Stimulated activated CD4-positive, alpha-beta T cell treated with anti-CD3 and anti-CD28 coated beads, Interleukin-2, amount 100 ng/mL, for 4 hours (primary cell): ENCODE measurements around the gene VEZT.
"Not testable (repeated sequence)": the region's sequence is repeated elsewhere in the genome, so short reads cannot be mapped to it uniquely, and the experiment has no call there.

Source experiments
- DNase-seq: peaks from one replicate; pipeline ENCODE4 v3.0.0-alpha.2; 2020; ENCODE audit warnings: low read depth

VEZT gene

GRCh38 chr12:95257541-95257940 is 39.9 kb downstream of the VEZT start:
- no peak for DNase-seq

- no peak for DNase-seq
Measured at GRCh38 chr12:95258151-95258550, 40.5 kb downstream of the VEZT start.

- DNase-seq = no peak
Measured at GRCh38 chr12:95258803-95259202, 41.2 kb downstream of the VEZT start.

GRCh38 chr12:95259368-95259767 is 41.8 kb downstream of the VEZT start:
- DNase-seq = no peak

- no peak for DNase-seq
Measured at GRCh38 chr12:95261109-95261508, 43.5 kb downstream of the VEZT start.

- no peak for DNase-seq
Measured at GRCh38 chr12:95262808-95263207, 45.2 kb downstream of the VEZT start.

DNA sequence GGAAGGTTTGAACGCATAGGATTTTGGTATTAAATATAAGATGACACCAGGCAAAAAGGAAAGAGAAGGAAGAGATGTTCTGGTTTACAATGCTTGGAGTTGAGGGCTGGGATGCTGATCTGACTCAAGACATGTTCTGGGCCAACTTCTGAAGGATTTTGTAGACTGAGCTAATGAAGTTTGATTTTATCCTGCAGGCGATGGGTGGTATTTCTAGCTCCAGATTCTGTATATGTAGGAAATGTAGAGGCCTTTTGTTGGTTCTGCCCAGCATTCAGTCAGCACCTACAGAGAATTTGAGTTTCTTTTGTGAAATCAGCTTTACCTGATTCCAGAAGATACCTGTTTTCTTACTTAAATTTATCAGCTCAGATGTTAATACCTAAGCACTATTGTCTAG is 48.2 kb downstream of the VEZT start:
- no peak for DNase-seq

DNA sequence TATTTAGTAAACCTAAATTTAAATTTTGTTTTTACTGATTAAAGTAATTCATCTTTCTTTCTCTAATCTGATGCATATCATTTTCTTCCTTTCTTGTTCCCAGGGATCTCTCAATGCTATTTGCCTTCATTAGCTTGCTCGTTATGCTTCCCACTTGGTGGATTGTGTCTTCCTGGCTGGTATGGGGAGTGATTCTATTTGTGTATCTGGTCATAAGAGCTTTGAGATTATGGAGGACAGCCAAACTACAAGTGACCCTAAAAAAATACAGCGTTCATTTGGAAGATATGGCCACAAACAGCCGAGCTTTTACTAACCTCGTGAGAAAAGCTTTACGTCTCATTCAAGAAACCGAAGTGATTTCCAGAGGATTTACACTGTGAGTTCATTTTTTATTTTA is 48.6 kb downstream of the VEZT start:
- DNase-seq = no peak

DNA sequence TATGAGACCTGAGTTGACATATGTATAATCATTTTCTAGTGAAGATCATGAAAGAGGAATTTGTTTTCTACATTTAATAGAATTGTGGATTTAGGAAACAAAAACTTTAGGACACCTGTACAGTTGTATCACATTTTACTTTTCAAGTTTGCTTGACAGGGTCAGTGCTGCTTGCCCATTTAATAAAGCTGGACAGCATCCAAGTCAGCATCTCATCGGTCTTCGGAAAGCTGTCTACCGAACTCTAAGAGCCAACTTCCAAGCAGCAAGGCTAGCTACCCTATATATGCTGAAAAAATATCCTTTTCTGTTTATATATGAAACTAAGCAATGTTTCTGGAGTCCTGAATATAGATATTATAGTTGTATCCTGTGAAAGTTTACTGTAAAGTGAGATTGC is 52.3 kb downstream of the VEZT start:
- no peak for DNase-seq

- no peak for DNase-seq
Measured at GRCh38 chr12:95271465-95271864, 53.9 kb downstream of the VEZT start.

GRCh38 chr12:95277139-95277538 is 59.5 kb downstream of the VEZT start:
- no peak for DNase-seq

DNA sequence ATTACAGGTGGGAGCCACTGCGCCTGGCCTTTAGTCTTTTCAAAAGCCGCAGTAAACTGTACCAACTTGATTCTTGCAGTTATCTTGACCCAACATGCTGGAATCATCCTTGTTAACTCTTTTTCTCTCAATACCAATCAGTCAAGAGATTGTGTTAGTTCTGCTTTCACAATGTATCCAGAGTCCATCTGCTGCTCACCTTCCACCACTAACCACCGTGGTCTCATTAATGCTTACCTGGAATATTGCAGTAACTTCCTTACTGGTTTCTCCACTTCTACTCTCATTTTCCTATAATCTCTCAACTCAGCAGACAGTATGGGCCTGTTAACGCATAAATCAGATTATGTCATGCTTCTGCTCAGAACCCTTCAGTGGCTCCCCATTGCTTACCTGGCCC is 62.2 kb downstream of the VEZT start:
- DNase-seq = no peak

- no peak for DNase-seq
Measured at GRCh38 chr12:95282266-95282665, 64.7 kb downstream of the VEZT start.

- DNase-seq = no peak
Measured at GRCh38 chr12:95283371-95283770, 65.8 kb downstream of the VEZT start.

GRCh38 chr12:95286713-95287112 is 69.1 kb downstream of the VEZT start:
- no peak for DNase-seq

DNA sequence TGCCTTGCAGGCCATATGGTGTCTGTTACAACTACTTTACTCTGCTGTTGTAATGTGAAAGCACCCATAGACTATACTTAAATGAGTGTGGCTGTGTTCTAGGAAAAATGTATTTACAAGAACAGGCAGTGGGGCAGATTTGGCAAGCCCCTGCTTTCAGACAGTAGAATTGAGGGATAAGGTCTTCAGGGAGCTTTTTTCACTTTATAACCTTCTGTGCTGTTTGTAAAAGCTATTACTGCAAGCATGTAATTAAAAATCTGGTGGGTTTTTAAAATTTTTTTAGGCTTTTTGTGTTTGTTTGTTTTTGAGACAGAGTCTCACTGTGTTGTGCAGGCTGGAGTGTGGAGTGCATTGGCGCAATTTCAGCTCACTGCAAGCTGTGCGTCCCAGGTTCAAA is 73.9 kb downstream of the VEZT start:
- no peak for DNase-seq

DNA sequence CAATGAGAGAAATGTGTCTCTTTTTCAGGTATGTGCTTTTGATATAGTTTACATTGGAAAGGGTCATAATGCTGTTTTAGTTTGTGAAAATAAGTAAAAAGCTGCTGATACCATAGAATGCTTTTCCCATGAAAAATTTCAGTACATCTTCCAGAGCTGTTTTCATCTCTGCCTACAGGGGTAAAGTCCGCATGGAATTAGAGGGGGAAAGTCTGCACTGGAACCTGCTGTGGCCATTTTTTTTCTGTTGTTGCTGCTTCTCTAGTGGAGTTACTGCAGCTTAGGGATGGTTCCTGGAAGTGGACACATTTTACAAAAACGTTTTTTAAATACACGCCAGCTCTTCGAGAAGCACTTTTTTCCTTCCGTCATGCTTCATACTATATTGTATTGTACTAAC is 81.3 kb downstream of the VEZT start:
- no peak for DNase-seq

- no peak for DNase-seq
Measured at GRCh38 chr12:95300286-95300685, 82.7 kb downstream of the VEZT start.

GRCh38 chr12:95303476-95303875 is 85.9 kb downstream of the VEZT start:
- no peak for DNase-seq

- no peak for DNase-seq
Measured at GRCh38 chr12:95304673-95305198, 87.1 kb downstream of the VEZT start.

DNA sequence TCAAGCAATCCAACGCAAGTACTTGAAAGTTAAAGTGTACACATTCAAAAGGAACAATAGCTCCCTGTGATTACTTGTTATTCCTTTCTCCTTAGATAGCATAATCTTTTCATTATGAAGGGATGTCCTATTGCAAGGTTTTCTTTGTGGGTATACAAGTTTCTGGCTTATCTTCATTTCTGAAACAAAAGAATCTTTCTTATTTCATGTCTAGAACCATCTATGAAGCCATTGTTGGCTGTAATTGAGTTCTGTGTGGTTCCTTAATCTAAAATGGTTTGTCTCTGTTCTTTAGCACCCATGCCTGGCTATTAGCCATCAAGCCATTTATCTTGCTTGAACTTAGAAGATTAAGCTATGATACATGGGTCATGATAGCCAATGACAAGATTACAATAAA is 95.0 kb downstream of the VEZT start:
- no peak for DNase-seq

DNA sequence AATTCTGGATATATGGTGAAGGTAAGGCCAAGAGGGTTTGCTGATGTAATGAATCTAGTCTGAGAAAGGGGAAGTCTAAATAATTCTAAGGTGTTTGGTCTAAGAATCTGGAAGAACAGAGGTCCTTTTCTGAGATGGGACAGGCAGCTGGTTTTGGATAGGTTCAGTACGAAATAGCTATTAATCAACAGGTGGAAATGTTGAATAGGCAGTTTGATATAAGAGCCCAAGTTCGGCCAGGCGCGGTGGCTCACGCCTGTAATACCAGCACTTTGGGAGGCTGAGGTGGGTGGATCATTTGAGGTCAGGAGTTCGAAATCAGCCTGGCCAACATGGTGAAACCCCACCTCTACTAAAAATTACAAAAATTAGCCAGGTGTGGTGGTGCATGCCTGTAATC is 97.1 kb downstream of the VEZT start:
- DNase-seq = not testable (repeated sequence)

DNA sequence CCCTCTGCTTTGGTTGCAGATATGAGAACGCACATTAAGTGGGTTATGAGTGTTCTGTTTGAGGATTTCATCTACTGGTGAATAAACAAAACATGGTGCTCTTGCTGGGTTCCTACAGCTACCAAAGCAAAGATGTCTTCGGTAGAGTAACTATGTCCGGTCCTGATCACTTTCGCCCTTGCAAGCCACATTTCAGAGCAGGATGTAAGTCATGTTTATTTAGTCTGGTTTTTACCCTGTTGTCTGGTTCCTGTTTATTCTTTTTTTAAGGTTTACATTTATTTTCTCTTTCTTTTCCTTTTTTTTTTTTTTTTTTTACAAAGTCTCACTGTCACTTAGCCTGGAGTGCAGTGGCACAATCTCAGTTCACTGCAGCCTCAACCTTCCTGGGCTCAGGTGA is 99.2 kb downstream of the VEZT start:
- DNase-seq = no peak

DNA sequence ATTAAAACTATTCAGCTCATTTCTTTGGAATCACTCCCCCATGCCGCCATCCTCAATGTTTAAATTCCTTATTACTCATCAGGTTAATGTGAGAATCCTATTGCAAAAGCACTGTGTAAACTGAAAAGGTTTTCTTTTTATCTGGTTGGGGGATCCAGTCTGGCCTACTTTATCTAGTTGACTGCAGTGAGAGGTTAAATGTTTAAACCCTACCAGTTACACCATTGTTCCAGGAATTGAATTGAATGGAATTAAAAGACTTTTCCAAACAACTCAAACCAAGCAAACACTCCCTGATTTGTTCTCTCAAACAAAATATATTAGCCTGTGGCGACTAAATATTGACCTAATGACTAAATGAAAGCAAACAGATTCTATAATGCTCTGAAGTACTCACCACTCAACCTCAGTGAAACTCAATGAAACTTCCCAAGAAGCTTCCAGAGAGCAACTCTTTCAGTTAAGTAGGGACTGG is 100.5 kb downstream of the VEZT start:
- DNase-seq = no peak
